ENCODE measurements around the gene DCP1A. TPM values are rescaled to one million over a fixed set of nuclear protein-coding genes. Genes with fewer than 3 reads are reported as not detected.

The DCP1A gene
- total and polyA plus RNA-seq, 9 of the 15 experiments (the other 6 are each of a cell fraction or from before 2014, with no cell fraction given): 6.6 to 33.7 (median 13.3) TPM

- CTCF ChIA-PET (ENCODE audit: low intra/inter-chr PET ratio): no interaction called here
- TF ChIP-seq ARID2 (IDR thresholded peaks at IDR 0.05) (no peak), PHTF2 (CRISPR knock-in tag; IDR thresholded peaks at IDR 0.05) (no peak), MLLT1 (IDR thresholded peaks at IDR 0.05) (no peak), CTBP1 (IDR thresholded peaks at IDR 0.05; ENCODE audit: borderline replicate concordance) (no peak), POLR2AphosphoS2 (IDR thresholded peaks at IDR 0.05; ENCODE audit: low read length) (no peak), CBX1 (IDR thresholded peaks at IDR 0.05; ENCODE audit: low read depth) (no peak), ZKSCAN8 (CRISPR knock-in tag; IDR thresholded peaks at IDR 0.05) (no peak), NKRF (IDR thresholded peaks at IDR 0.05; ENCODE audit: borderline replicate concordance) (no peak), ETV6 (IDR thresholded peaks at IDR 0.05; ENCODE audit: borderline replicate concordance in 1 of 2, low read depth in 2 of 2, low read length in 1 of 2) (no peak), ETV6 (CRISPR knock-in tag; IDR thresholded peaks at IDR 0.05; ENCODE audit: borderline replicate concordance) (no peak)
- TF ChIP-seq, protein P1, sequence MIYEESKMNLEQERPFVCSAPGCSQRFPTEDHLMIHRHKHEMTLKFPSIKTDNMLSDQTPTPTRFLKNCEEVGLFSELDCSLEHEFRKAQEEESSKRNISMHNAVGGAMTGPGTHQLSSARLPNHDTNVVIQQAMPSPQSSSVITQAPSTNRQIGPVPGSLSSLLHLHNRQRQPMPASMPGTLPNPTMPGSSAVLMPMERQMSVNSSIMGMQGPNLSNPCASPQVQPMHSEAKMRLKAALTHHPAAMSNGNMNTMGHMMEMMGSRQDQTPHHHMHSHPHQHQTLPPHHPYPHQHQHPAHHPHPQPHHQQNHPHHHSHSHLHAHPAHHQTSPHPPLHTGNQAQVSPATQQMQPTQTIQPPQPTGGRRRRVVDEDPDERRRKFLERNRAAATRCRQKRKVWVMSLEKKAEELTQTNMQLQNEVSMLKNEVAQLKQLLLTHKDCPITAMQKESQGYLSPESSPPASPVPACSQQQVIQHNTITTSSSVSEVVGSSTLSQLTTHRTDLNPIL (CRISPR knock-in tag; IDR thresholded peaks at IDR 0.05): no peak
- TF ChIP-seq, protein P2, sequence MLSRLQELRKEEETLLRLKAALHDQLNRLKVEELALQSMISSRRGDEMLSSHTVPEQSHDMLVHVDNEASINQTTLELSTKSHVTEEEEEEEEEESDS (CRISPR knock-in tag; IDR thresholded peaks at IDR 0.05): no peak
- TF ChIP-seq, protein P3, sequence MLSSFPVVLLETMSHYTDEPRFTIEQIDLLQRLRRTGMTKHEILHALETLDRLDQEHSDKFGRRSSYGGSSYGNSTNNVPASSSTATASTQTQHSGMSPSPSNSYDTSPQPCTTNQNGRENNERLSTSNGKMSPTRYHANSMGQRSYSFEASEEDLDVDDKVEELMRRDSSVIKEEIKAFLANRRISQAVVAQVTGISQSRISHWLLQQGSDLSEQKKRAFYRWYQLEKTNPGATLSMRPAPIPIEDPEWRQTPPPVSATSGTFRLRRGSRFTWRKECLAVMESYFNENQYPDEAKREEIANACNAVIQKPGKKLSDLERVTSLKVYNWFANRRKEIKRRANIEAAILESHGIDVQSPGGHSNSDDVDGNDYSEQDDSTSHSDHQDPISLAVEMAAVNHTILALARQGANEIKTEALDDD (IDR thresholded peaks at IDR 0.05): no peak
- TF ChIP-seq, protein P4, sequence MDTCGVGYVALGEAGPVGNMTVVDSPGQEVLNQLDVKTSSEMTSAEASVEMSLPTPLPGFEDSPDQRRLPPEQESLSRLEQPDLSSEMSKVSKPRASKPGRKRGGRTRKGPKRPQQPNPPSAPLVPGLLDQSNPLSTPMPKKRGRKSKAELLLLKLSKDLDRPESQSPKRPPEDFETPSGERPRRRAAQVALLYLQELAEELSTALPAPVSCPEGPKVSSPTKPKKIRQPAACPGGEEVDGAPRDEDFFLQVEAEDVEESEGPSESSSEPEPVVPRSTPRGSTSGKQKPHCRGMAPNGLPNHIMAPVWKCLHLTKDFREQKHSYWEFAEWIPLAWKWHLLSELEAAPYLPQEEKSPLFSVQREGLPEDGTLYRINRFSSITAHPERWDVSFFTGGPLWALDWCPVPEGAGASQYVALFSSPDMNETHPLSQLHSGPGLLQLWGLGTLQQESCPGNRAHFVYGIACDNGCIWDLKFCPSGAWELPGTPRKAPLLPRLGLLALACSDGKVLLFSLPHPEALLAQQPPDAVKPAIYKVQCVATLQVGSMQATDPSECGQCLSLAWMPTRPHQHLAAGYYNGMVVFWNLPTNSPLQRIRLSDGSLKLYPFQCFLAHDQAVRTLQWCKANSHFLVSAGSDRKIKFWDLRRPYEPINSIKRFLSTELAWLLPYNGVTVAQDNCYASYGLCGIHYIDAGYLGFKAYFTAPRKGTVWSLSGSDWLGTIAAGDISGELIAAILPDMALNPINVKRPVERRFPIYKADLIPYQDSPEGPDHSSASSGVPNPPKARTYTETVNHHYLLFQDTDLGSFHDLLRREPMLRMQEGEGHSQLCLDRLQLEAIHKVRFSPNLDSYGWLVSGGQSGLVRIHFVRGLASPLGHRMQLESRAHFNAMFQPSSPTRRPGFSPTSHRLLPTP (IDR thresholded peaks at IDR 0.05; ENCODE audit: borderline replicate concordance, extremely low read depth, insufficient read length): no peak
Measured at GRCh38 chr3:53382106-53382505, 34.8 kb upstream of the DCP1A start.

More at GRCh38 chr3:53382106-53382505, 34.8 kb upstream of the DCP1A start:
- Histone ChIP-seq H4K20me1 (replicated peaks; ENCODE audit: control insufficient read depth, insufficient read depth, low read length) (no peaks in the 10 kb centered on the region), H3K79me2 (ENCODE audit: control insufficient read depth, insufficient read depth, low read length) (no peaks in the 10 kb centered on the region), H3K27me3 (ENCODE audit: control insufficient read depth in 2 of 2, insufficient read depth in 2 of 2, low read length in 2 of 2) (no peaks in the 10 kb centered on the region; a peak in 2 of 5 replicates), H3K9me1 (ENCODE audit: control insufficient read depth, insufficient read depth, low read length) (no peaks in the 10 kb centered on the region), H3K36me3 (ENCODE audit: control insufficient read depth, insufficient read depth, low read length) (no peaks in the 10 kb centered on the region), H3K4me2 (ENCODE audit: insufficient read depth, low read length) (no peak overlapping the region), H2AFZ (ENCODE audit: low read depth, low read length) (no peak overlapping the region), H3K27ac (ENCODE audit: extremely low read depth, low read depth, low read length) (no peak overlapping the region), H3K9ac (ENCODE audit: insufficient read depth in 1 of 2, low read depth in 2 of 2, low read length in 2 of 2) (no peak overlapping the region), H3K4me1 (replicated peaks in 1 of 2; ENCODE audit: control insufficient read depth in 2 of 2, insufficient read depth in 2 of 2, low read length in 2 of 2) (no peaks in the 10 kb centered on the region), H3K4me3 (no peak overlapping the region), H3K9me3 (replicated peaks; ENCODE audit: control insufficient read depth, insufficient read depth, low read depth, low read length) (no peaks in the 10 kb centered on the region)
- FAIRE-seq (no peak), DNase-seq (ENCODE audit: extremely low read depth in 1 of 4, low spot score in 3 of 4) (no peak), ATAC-seq (no peak)
- POLR2A ChIA-PET: no interaction called here
- in situ Hi-C loops (cut with MboI): no loop called here
- WGBS (ENCODE audit: insufficient coverage, low coverage, missing lambda C conversion rate): 4% methylated on average over 4 of the region's 4 CpGs
- intact Hi-C loops (cut with micrococcal nuclease): no loop called here
- no TSS peak for BruUV-seq (replicated peaks)

All from K562 (cell line).